ENCODE measurements around the gene MYO9A. TPM values are rescaled to one million over a fixed set of nuclear protein-coding genes. Genes with fewer than 3 reads are reported as not detected.

MYO9A gene
- total RNA-seq, 4 donors from 2014 or later, result 71.1 to 96.8 (median 80.8) TPM

- WGBS, result 93% methylated on average over 3 of the region's 3 CpGs
- Histone ChIP-seq H3K36me3 (peaks cover 4 to 31% (median 16%) of the 10 kb centered on the region in 4 donors), H3K27ac (replicated peaks in 1 of 4) (no peak overlapping the region), H3K9me3 (no peaks in the 10 kb centered on the region), H3K27me3 (no peaks in the 10 kb centered on the region), H3K4me1 (no peaks in the 10 kb centered on the region), H3K4me3 (no peak overlapping the region)
- no peak for DNase-seq (ENCODE audit: extremely low spot score)
- intact Hi-C loops (cut with DNase I), result no loop called here
- no peak for TF ChIP-seq EP300 (IDR thresholded peaks at IDR 0.05)
- no peak for TF ChIP-seq POLR2A (IDR thresholded peaks at IDR 0.05; ENCODE audit: low read depth)
- no peak for TF ChIP-seq CTCF (IDR thresholded peaks at IDR 0.05)
- TF ChIP-seq POLR2AphosphoS5 (IDR thresholded peaks at IDR 0.05), result no peak
Observed at GRCh38 chr15:71916834-71917233, 201.1 kb downstream of the MYO9A start.

GRCh38 chr15:71914092-71914491 lies 203.9 kb downstream of the MYO9A start:
- intact Hi-C loops (cut with DNase I), result no loop called here
- Histone ChIP-seq H3K4me3 (no peak overlapping the region), H3K27ac (replicated peaks in 1 of 4) (no peak overlapping the region), H3K27me3 (no peaks in the 10 kb centered on the region), H3K4me1 (no peaks in the 10 kb centered on the region), H3K36me3 (peaks cover 4 to 43% (median 14%) of the 10 kb centered on the region in 4 donors), H3K9me3 (no peaks in the 10 kb centered on the region)
- DNase-seq (ENCODE audit: extremely low spot score), result no peak
- WGBS, result 98% methylated on average over 3 of the region's 3 CpGs
- TF ChIP-seq CTCF (IDR thresholded peaks at IDR 0.05) (no peak), POLR2AphosphoS5 (IDR thresholded peaks at IDR 0.05) (no peak), EP300 (IDR thresholded peaks at IDR 0.05) (no peak), POLR2A (IDR thresholded peaks at IDR 0.05; ENCODE audit: low read depth) (no peak)

- no peaks in the 10 kb centered on the region for H3K27me3 ChIP-seq
- H3K4me1 ChIP-seq, result no peaks in the 10 kb centered on the region
- no peak overlapping the region for H3K4me3 ChIP-seq
- TF ChIP-seq POLR2AphosphoS5 (IDR thresholded peaks at IDR 0.05) (no peak), CTCF (IDR thresholded peaks at IDR 0.05) (no peak), EP300 (IDR thresholded peaks at IDR 0.05) (no peak), POLR2A (IDR thresholded peaks at IDR 0.05; ENCODE audit: low read depth) (no peak)
- no peak for DNase-seq (ENCODE audit: extremely low spot score)
- H3K27ac ChIP-seq (replicated peaks in 1 of 4), result no peak overlapping the region
- intact Hi-C loops (cut with DNase I), result no loop called here
- H3K36me3 ChIP-seq, result peaks cover 25 to 80% (median 63%) of the 10 kb centered on the region in 4 donors
- 92% methylated on average over 5 of the region's 5 CpGs for WGBS
- no peaks in the 10 kb centered on the region for H3K9me3 ChIP-seq
Observed at GRCh38 chr15:71899674-71900073, 218.3 kb downstream of the MYO9A start.

- Histone ChIP-seq H3K27me3 (no peaks in the 10 kb centered on the region), H3K9me3 (no peaks in the 10 kb centered on the region), H3K27ac (replicated peaks in 1 of 4) (no peak overlapping the region), H3K4me1 (peaks cover 0 to 4% (median 0%) of the 10 kb centered on the region in 4 donors), H3K36me3 (peaks cover 16 to 55% (median 33%) of the 10 kb centered on the region in 4 donors), H3K4me3 (no peak overlapping the region)
- TF ChIP-seq EP300 (IDR thresholded peaks at IDR 0.05) (no peak), POLR2A (IDR thresholded peaks at IDR 0.05; ENCODE audit: low read depth) (no peak), CTCF (IDR thresholded peaks at IDR 0.05) (no peak), POLR2AphosphoS5 (IDR thresholded peaks at IDR 0.05) (no peak)
- 86% methylated on average over 1 of the region's 1 CpG for WGBS
- DNase-seq (ENCODE audit: extremely low spot score), result no peak
- intact Hi-C loops (cut with DNase I), result no loop called here
Observed at GRCh38 chr15:71893691-71894090, 224.3 kb downstream of the MYO9A start.

GRCh38 chr15:71892335-71892734 lies 225.6 kb downstream of the MYO9A start:
- H3K9me3 ChIP-seq, result no peaks in the 10 kb centered on the region
- no peak overlapping the region for H3K27ac ChIP-seq (replicated peaks in 1 of 4)
- H3K4me3 ChIP-seq, result no peak overlapping the region
- H3K4me1 ChIP-seq, result peaks cover 0 to 4% (median 0%) of the 10 kb centered on the region in 4 donors
- peaks cover 6 to 55% (median 25%) of the 10 kb centered on the region in 4 donors for H3K36me3 ChIP-seq
- intact Hi-C loops (cut with DNase I), result no loop called here
- TF ChIP-seq EP300 (IDR thresholded peaks at IDR 0.05) (no peak), POLR2A (IDR thresholded peaks at IDR 0.05; ENCODE audit: low read depth) (no peak), CTCF (IDR thresholded peaks at IDR 0.05) (no peak), POLR2AphosphoS5 (IDR thresholded peaks at IDR 0.05) (no peak)
- 96% methylated on average over 3 of the region's 3 CpGs for WGBS
- DNase-seq (ENCODE audit: extremely low spot score), result no peak
- no peaks in the 10 kb centered on the region for H3K27me3 ChIP-seq
